ENCODE data around the gene SYPL2.

- no peak for TF ChIP-seq CTCF (IDR thresholded peaks at IDR 0.05; ENCODE audit: borderline replicate concordance, extremely low read depth, low read length, poor library complexity, severe bottlenecking)
- TF ChIP-seq EZH2 (IDR thresholded peaks at IDR 0.05; ENCODE audit: borderline replicate concordance, low read depth, low read length, severe bottlenecking): no peak
Measured at GRCh38 chr1:109508873-109509175, 42.5 kb downstream of the SYPL2 start.
